SK-N-MC (cell line): ENCODE data around the gene PARVB.

Experiments
- DNase-seq: peaks from one replicate; pipeline ENCODE4 v3.0.0-alpha.2; 2011; ENCODE audit warnings: low read depth, low spot score
- H3K27ac ChIP-seq: fragments of 200-600 bp; sonication (generic); 2 replicates; pipeline ENCODE4 v1.5.1; 2016; ENCODE audit warnings: mixed run types
- H3K36me3 ChIP-seq: fragments of 200-600 bp; sonication (generic); 2 replicates; pipeline ENCODE4 v1.6.1; 2017; ENCODE audit warnings: antibody characterized with exemption, low read length, mixed read lengths; ENCODE audit not compliant: insufficient read depth
- H3K4me3 ChIP-seq: fragments of 200-600 bp; sonication (generic); 2 replicates; pipeline ENCODE4 v1.5.1; 2016
- H3K9ac ChIP-seq: fragments of 200-600 bp; sonication (generic); 2 replicates; pipeline ENCODE4 v1.8.0; 2017; ENCODE audit warnings: mixed run types, mixed read lengths; ENCODE audit not compliant: insufficient read length
- H3K9me3 ChIP-seq: fragments of 200-600 bp; sonication (generic); 2 replicates; pipeline ENCODE4 v1.6.1; 2017; ENCODE audit warnings: low read depth, mild to moderate bottlenecking, antibody characterized with exemption, low read length, moderate library complexity, mixed read lengths
- EZH2 ChIP-seq: fragments of 200-600 bp; sonication (generic); IDR thresholded peaks from one replicate; pipeline ENCODE4 v1.6.1; 2017; ENCODE audit warnings: antibody characterized with exemption
- FOXP2 ChIP-seq: optimal IDR thresholded peaks from 2 replicates; pipeline ENCODE3; 2011; ENCODE audit warnings: mild to moderate bottlenecking, moderate library complexity; ENCODE audit not compliant: insufficient read depth; ENCODE audit errors: extremely low read length, control extremely low read depth
- POLR2AphosphoS5 ChIP-seq: IDR thresholded peaks from 2 replicates; pipeline ENCODE4 v1.6.1; 2012; ENCODE audit warnings: mild to moderate bottlenecking, low read depth, low read length, borderline replicate concordance

The PARVB gene

DNA sequence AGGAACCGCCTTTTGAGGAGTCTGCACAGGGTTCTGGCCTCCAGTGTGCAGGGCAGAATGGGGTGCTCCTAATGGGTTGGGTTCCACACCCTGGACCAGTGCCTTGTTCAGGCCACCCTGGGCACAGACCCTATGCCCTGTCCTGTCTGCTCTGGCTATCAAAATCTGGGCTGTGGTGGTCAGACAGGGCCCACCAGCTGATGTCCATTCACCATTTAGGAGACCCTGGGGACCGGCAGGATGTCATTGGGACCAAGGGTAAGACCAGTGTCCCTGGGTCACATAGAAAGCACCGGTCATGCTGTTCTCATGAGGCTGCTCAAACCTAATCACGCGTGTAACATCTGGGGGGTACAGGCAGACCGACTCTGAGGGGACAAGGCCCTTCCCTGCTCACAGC, 194.0 kb downstream of the PARVB start:
- H3K27ac ChIP-seq = no peak overlapping the region
- TF ChIP-seq POLR2AphosphoS5 = no peak
- no peaks in the 10 kb centered on the region for H3K9me3 ChIP-seq
- no peak for DNase-seq
- no peak overlapping the region for H3K4me3 ChIP-seq
- no peaks in the 10 kb centered on the region for H3K36me3 ChIP-seq
- no peak overlapping the region for H3K9ac ChIP-seq

GRCh38 chr22:44219101-44219870, 195.2 kb downstream of the PARVB start:
- TF ChIP-seq FOXP2 (no peak), EZH2 (no peak), POLR2AphosphoS5 (no peak)
- Histone ChIP-seq H3K27ac (no peak overlapping the region), H3K36me3 (no peaks in the 10 kb centered on the region), H3K9me3 (no peaks in the 10 kb centered on the region), H3K4me3 (no peak overlapping the region), H3K9ac (no peak overlapping the region)
- no peak for DNase-seq

DNA sequence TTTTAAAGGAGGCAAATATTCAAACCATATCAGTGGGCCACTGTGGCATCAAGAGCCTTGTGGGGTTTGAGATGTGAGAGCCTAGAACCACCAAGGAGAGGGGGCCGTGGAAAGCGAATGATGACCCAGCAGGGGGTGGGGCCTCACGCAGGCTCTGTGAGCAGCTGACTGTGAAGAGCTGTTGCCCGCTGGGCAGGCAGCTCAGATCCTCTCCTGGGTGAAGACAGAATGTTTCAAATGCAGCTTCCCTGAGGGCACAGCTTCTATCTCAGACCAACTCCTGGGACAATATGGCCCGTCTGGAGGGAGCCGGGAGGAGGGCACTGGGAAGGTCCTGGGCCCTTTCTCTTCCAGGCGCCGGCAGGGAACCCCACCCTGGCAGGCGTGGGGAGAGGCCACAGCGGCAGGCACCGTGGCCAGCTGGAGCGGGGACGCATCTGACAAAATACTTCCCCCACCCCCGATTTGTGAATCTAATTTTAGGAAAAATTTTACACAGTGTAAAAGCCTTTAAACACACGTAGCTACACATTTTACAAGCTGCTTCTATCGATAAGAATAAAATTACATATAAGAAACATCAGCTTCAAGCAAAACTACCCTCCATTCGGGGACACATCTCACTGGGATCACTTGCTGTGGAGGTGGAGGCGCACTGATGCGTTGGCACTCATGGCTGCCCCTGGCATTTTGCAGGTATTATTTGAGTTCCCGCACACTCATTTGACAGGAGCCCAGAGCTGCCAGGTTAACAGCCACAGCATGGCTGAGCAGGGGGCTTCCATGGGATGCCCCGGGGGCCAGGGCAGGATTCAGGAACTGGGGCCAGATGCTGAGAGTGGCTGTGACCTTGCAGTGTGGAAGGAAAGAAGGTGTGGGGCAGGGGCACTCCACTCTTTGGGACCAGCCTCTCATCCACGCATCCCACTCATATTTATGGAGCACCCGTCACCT, 196.9 kb downstream of the PARVB start:
- no peaks in the 10 kb centered on the region for H3K36me3 ChIP-seq
- H3K4me3 ChIP-seq = peak overlapping the region; percentile 47
- H3K9me3 ChIP-seq = no peaks in the 10 kb centered on the region
- peak overlapping the region; percentile 64; the same call in 1 of the 2 replicates for H3K27ac ChIP-seq
- H3K9ac ChIP-seq = no peak overlapping the region
- DNase-seq = no peak
- TF ChIP-seq EZH2 (no peak), FOXP2 (no peak), POLR2AphosphoS5 (no peak)

DNA sequence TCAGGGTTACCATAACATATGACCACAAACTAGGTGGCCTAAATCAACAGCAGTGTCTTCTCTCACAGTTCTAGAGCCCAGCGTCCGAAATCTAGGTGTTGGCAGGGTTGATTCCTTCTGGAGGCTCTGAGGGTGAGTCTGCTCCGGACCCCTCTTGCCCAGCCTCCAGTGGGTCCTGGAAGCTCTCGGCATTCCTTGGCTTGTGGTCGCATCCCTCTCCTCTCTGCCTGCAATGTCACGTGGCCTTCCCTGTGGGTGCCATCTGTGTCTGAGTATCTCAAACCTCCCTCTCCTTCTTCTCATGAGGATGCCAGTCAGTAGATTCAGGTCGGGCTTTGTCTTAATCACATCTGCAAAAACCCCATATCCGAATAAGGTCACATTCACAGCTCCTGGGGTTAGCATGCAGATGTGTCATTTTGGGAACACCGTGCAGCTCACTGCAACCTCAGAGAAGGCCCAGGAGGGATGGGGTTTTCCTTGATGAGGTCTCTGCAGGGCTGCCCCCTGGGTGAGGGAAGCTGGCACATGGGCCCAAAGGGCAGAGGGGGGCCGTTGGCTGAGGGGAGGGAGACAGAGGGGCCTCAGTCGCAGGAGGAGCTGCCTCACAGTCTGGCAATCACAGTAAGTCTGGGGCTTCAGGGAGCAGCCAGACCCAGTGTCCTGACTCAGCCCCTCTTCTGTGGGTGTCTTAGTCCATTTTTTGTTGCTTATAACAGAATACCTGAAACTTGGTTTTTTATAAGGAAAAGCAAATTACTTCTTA, 197.8 kb downstream of the PARVB start:
- H3K36me3 ChIP-seq = no peaks in the 10 kb centered on the region
- TF ChIP-seq EZH2 = no peak
- TF ChIP-seq POLR2AphosphoS5 = no peak
- TF ChIP-seq FOXP2 = no peak
- H3K27ac ChIP-seq = no peak overlapping the region
- no peak overlapping the region for H3K4me3 ChIP-seq
- no peak for DNase-seq
- no peak overlapping the region for H3K9ac ChIP-seq
- no peaks in the 10 kb centered on the region for H3K9me3 ChIP-seq
